Measurements from ENCODE around the gene GDPD5.

The GDPD5 gene

DNA sequence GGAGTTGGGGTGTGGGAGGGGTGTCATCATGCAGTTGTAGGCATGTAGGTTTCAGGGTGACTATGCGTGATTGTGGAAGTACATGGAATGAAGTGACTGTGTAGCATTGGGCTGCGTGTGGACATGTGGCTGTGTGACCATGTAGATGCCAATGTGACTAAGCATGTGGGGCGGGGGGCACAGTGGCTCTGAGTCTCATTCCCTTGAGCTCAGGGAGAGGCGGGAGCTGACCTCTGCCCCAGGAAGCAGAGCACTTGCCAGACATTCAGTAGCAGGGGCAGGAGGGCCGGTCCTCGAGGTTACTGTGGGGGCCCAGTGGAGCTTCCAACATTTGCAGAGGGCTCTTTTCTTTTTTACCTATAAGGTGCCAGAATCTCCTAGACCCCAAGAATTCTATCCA, 92.3 kb downstream of the GDPD5 start:
- TF ChIP-seq POLR2A (IDR thresholded peaks at IDR 0.05; ENCODE audit: low read depth, low read length) = no peak
- FAIRE-seq (no peak), DNase-seq (ENCODE audit: insufficient read length, low spot score) (no peak)

GRCh38 chr11:75432911-75433321, 92.8 kb downstream of the GDPD5 start, which contains the start of gene KLHL35:
Gene KLHL35 (minus strand): TSS chr11:75433203. CDS start chr11:75430629, 2,574 bp downstream.
- FAIRE-seq (no peak), DNase-seq (ENCODE audit: insufficient read length, low spot score) (no peak)
- TF ChIP-seq POLR2A (IDR thresholded peaks at IDR 0.05; ENCODE audit: low read depth, low read length) = no peak

DNA sequence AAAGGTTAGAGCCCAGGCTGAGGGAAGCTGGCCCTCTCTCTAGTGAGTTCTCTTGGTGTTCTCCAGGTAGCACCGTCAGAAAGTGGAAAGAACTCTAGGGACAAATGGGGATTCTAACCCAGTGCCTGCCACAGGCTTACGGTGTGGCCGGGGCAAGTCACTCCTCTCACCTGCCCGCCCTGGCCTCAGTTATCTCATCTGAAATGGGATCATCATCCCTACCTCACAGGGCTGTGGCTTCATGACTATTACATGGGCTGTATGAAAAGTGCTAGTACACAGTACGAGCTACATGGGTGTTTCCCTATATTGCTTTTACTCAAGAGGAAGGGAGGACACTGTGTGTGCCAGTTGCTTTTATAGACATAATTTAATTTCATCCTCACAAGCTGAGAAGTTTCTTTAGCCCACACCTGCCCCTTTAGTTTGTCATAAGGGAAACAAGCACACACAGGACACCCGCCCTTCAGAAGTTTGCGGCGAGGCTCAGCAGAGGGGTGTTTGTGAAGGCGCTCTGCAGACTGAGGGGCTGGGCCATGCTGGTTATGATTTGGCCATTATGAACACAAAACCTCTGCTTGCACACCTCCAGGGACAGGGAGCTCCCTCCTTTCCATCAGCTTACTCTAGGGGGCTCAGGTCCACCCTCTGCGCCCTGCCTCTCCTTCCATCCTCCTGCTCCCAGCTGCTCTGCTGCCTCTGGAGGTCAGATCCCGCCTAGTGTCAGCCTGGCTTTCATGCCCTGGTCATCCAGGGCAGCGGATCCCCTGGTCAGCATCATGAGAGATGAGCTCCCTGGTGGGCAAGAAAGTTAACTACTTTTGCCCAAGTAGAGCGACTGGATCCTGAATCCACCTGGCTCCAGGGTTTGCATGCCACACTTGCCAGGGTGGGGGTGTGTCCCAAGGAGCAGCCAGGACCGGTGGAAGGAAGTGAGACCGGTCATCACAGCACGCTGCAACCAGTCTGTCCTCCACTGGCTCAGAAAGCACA, 93.9 kb downstream of the GDPD5 start:
- no peak for FAIRE-seq
- DNase-seq (ENCODE audit: insufficient read length, low spot score) = no peak

DNA sequence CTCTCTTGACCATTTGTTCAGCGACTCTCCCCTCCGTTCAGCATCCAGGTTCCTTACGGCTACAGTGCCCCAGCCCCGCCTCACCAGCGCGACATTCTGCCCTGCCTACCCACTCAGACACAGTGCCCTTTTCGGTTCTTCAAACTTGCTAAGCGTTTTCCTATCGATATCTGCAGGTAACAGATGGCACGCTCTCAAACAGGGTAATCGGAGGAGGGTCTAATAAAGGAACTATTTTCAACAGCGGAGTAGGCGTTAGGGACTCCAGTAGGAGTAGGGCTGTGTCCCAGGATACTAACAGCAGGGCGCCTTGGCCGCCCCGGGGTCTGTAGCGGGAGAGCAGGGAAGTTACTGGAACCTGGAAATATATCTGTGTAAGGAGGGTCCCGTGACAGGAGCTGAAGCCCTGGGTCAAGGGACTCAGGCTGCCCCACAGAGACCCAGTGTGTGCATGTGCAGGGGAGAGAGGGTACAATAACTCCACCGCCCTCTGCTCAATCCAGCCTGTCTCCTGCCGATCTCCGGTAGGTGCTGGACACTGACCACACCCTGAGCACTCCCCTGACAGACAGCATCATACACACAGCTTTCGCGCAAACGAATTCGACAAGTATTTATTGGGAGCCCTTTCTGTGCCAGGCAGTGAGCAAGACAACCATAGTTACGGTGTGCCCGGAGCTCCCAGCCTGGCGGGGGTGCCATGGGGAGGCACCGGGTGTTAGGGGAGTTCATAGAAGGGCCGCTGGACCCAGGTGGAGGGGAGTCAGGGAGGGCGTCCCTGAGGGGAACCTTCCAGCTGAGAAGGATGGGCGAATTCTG, 94.8 kb downstream of the GDPD5 start:
- FAIRE-seq (no peak), DNase-seq (ENCODE audit: insufficient read length, low spot score) (no peak)
- no peak for TF ChIP-seq POLR2A (IDR thresholded peaks at IDR 0.05; ENCODE audit: low read depth, low read length)

More for the DNA sequence above, 93.9 kb downstream of the GDPD5 start:
- no peak for TF ChIP-seq POLR2A (IDR thresholded peaks at IDR 0.05; ENCODE audit: low read depth, low read length)

DNA sequence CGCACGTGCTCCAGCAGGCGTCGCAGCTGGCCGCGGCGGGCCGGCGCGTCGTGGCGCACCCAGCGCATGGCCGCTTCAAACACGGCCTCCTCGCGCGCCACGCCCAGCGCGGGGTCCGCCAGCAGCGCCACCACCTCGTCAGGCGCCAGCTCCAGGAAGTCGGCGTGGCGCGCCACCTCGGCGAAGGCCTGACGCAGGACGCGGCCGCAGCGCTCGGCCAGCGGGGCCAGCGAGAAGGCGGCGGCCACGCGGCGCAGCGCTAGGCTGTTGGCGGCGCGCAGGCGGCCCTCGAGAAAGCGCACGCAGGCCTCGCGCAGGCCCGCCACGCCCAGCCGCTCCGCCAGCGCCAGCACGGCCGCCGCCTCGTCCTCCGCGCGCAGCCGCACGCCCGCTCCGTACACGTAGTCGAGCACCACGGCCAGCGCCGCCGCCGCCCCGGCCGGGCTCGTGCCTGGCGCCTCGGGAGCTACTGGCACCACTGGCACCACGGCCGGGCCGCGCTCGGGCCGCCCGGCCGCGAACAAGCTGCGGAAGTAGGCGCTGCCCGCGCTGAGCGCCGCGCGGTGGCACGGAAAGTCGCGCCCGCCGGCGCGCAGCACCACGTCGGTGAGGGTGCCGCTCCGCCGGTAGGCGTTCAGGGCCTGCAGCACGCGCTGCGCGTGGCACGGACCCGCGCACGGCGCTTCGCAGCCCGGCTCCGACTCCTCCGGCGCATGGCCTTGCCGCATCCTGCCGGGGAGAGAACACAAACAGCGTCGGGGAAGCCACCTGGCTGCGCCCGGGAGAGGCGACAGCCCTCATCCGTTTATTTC, 95.6 kb downstream of the GDPD5 start:
- FAIRE-seq (no peak), DNase-seq (ENCODE audit: insufficient read length, low spot score) (no peak)
- no peak for TF ChIP-seq POLR2A (IDR thresholded peaks at IDR 0.05; ENCODE audit: low read depth, low read length)

GRCh38 chr11:75429641-75429901, 96.2 kb downstream of the GDPD5 start:
- DNase-seq (ENCODE audit: insufficient read length, low spot score) (no peak), FAIRE-seq (no peak)
- no peak for TF ChIP-seq POLR2A (IDR thresholded peaks at IDR 0.05; ENCODE audit: low read depth, low read length)

DNA sequence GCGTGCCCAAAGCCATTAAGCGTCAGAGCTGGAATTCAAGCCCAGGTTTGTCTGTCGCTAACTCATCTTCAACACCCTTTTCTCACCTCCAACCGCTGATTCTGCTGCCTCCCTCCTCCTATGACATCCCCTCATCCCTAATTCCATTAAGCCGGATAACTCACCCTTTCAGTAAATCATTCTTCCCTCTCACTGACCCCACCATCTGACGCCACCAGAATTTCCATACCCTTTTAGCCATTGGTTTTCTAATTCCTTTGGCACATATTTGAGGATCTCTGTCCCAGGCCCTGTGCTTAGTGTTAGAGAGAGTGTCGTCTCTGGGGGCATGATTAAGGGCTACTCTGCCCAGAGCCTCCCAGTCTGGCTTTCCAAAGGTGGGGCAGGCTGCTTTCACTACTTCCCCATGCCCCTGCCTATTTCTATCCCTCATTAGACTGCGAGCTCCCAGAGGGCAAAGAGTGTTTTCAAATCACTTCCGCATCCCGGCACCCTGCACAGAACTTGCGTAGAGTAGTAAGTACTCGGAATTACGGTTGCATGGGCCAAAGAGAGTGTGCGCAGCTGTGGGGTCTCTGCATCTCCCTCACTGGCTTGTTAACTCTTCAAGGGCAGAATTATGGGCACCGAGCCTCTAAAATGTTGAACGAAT, 96.6 kb downstream of the GDPD5 start:
- FAIRE-seq = no peak
- TF ChIP-seq POLR2A (IDR thresholded peaks at IDR 0.05; ENCODE audit: low read depth, low read length) = no peak

DNA sequence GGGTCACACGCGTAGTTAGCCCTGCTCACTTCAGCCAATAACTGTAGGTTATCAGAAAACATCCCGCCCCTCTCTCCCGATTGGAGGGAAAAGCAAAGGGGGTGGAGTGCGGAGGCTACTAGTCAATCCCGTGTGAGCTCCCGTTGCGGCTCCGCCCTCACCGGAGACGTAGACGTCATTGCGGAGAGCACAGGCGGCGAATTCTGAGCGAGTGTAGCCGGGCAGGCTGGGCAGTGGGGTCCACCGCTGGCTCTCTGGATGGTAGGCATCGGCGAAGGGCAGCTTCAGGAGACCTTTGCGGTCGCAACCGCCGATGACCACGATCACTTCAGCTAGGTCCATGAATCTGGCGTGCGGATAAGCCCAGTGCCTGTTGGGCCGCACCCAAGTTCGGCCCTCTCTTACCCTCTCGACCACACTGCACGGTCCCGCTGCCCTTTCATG, 97.4 kb downstream of the GDPD5 start:
- TF ChIP-seq POLR2A (IDR thresholded peaks at IDR 0.05; ENCODE audit: low read depth, low read length) = peak; percentile 81
- FAIRE-seq = no peak

More for the DNA sequence above, 96.6 kb downstream of the GDPD5 start:
- no peak for DNase-seq (ENCODE audit: insufficient read length, low spot score)

GRCh38 chr11:75427181-75427580, 98.6 kb downstream of the GDPD5 start:
- DNase-seq (ENCODE audit: insufficient read length, low spot score) (no peak), FAIRE-seq (no peak)
- no peak for TF ChIP-seq POLR2A (IDR thresholded peaks at IDR 0.05; ENCODE audit: low read depth, low read length)

More for the DNA sequence above, 97.4 kb downstream of the GDPD5 start:
- DNase-seq (ENCODE audit: insufficient read length, low spot score) = peak; percentile 97

GRCh38 chr11:75426720-75427086, 99.0 kb downstream of the GDPD5 start:
- FAIRE-seq (no peak), DNase-seq (ENCODE audit: insufficient read length, low spot score) (no peak)
- TF ChIP-seq POLR2A (IDR thresholded peaks at IDR 0.05; ENCODE audit: low read depth, low read length) = no peak

- FAIRE-seq (no peak), DNase-seq (ENCODE audit: insufficient read length, low spot score) (no peak)
- TF ChIP-seq POLR2A (IDR thresholded peaks at IDR 0.05; ENCODE audit: low read depth, low read length) = no peak
Observed at GRCh38 chr11:75425422-75425821, 100.3 kb downstream of the GDPD5 start.

- no peak for FAIRE-seq
- no peak for DNase-seq (ENCODE audit: insufficient read length, low spot score)
- TF ChIP-seq POLR2A (IDR thresholded peaks at IDR 0.05; ENCODE audit: low read depth, low read length) = no peak
Observed at GRCh38 chr11:75424396-75424795, 101.3 kb downstream of the GDPD5 start.

DNA sequence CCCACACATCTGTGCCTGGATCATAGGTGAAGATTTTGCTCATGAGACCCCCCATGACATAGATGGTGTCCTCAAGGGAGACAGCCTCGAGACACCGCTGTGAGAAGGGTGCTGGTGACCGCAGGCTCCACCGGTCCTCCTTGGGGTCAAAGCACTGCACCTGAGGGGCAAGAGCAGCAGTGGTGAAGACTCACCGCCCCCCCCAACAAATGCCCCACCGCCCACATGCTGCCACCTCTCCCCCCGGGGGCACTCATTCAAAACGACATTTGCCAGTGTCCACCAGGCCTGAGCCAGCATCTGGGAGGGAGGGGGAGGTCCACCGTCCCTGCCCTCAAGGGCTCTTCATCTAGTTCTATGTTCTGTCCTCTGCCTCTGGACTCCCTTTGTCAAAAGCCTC, 102.0 kb downstream of the GDPD5 start:
- DNase-seq (ENCODE audit: insufficient read length, low spot score) (no peak), FAIRE-seq (no peak)
- TF ChIP-seq POLR2A (IDR thresholded peaks at IDR 0.05; ENCODE audit: low read depth, low read length) = no peak
